HG03060 (cell line): ENCODE data around the gene OMG.
"Not testable (repeated sequence)": the region's sequence is repeated elsewhere in the genome, so short reads cannot be mapped to it uniquely, and the experiment has no call there.

ENCODE experiments used
- ATAC-seq: cut with Tn5 transposase; IDR thresholded peaks from one replicate; pipeline ENCODE4 v1.9.1; 2021; ENCODE audit warnings: low read depth, moderate number of reproducible peaks; ENCODE audit not compliant: unreplicated experiment

OMG gene

GRCh38 chr17:31308372-31309334 lies 11.6 kb upstream of the OMG start:
- no peak for ATAC-seq

DNA sequence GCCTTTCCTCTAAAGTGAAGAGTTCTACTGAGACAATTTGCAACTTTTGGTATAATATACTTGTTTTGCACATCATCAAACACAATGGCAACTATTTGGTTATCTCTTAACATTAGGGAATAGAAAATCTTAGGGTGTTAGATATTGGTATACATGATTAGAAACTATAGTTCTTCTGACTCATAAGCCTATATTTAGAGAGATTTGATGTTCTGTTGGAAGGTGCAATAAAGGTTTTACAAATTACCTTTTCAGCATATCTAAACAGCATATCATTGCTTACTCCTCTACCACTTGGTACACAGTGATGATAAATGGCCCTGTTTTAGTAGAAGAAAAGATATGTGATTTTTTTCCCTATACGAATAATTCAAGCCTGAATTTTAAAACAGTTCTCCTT lies 10.6 kb upstream of the OMG start:
- no peak for ATAC-seq

DNA sequence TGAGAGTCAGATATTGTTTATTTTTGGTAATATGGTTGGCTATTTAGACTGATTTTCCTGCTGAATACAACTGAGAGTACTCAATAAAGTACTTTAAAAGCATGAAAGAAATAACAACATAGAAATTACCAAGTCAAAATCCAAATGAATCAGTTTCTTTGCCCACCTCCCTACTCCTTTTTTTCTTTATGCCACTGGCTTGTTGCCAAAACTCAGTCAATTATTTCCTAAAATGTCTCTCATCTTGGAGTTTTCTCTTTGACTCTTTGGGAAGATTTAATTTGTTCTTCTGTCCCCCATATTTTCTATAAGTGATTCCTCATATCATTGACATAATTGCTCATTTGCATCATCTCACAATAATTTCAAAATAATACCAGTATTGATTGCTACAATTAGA lies 2.6 kb upstream of the OMG start:
- ATAC-seq: no peak

DNA sequence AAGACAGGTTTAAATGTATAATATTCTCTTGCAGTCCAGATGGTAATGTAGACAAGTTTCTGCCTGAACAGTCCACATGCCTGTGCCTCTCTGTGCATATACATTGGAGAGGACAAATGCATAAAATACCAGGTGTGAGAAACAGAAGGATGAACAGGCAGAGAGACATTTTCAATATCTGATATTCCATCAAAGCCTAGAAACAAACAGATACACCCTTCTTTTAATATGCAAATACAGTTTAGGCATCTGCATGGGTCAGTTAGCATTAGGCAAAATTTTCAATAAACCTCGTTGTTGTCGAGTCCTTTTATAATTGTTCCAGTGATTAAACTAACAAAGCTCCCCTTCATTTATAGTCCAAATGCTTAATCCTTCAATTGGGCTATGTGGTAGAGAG lies 897 bp downstream of the OMG start:
- no peak for ATAC-seq

GRCh38 chr17:31295489-31295871 lies 1.6 kb downstream of the OMG start:
- ATAC-seq: no peak

DNA sequence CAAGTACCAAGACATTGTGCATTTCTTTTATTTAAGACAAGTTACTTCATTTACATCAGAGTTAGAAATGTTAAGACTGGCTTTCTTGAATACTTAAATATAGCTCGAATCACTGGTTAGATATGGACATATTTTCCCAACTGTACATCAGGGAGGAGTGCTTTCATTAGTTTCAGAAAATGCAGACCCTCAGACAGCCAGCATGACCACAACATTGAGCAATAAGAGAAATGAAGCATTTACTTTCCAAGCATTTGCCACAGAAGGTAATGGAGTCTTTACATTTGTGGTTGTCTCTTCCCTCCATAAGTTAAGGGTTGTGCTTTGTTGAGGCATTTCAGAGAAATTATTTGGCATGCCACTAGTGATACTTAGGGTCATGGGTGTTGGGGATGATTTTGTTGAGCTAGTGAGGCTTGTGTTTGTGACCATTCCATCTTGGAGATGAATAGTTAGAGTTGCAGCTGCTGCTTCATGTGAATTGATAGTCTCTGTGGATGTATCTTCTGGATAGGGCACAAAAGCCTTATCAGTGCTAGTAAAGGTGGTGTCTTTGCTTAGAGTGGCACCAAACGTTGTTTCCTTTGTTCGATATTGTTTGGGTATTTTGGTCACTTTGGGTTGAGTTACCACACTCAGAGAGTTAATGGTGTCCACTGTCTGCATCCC lies 2.1 kb downstream of the OMG start:
- no peak for ATAC-seq

DNA sequence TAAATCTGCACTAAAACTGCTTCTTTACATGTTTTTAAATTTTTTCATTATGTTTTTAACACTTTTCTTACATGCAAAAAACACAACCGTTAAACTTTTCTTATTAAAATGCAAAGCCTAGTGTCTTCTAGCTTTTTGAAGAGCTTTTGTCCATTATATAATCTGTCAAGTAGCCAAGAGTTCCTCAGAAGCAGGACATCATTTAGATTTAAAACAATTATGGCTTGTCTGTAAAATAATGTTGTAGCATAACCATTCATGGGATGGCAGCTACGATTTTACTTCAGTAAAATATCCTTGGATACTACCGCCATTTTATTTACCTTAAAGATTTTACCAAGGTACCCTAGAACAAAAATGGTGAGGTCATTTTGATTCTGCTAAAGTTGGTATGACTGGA lies 2.8 kb downstream of the OMG start:
- ATAC-seq: no peak

DNA sequence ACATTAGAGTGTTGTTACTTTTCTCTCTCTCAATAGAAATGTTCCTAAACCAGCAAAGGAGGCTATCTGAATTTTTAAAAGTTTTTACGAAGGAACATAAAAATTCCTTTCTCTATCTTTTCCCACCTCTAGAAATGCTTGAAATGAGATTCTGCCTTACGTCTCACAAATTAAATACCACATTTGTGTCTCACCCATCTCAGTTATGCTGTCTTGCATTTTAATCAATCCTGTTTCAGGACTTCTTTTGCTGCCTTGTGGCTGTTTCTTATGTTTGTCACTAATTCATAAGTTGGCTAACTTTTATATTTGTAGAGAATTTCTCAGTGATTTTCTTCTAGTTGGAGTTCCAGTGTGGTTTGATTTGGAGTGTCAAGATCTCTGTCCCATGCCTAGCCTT lies 3.5 kb downstream of the OMG start:
- no peak for ATAC-seq

- ATAC-seq: no peak
Measured at GRCh38 chr17:31291820-31292219, 5.2 kb downstream of the OMG start.

DNA sequence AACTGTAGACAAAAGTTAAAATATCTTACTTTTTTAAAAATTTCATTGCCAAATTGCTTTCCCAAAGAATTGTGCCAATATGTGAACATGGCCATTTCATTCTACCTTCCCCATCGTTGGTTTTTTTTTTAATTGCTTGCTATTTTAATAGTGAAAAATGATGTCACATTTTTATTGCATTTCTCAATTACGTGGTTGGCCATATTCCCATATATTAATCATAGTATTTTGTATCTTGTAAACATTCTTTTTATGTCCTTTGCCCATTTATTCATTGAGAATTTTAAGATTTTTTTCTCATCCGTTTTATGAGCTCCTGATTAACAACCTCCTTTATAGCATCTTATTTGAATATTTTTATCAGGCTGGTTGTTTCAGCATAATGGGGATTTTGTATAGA lies 7.2 kb downstream of the OMG start:
- no peak for ATAC-seq

GRCh38 chr17:31287932-31288331 lies 9.1 kb downstream of the OMG start:
- not testable (repeated sequence) for ATAC-seq

DNA sequence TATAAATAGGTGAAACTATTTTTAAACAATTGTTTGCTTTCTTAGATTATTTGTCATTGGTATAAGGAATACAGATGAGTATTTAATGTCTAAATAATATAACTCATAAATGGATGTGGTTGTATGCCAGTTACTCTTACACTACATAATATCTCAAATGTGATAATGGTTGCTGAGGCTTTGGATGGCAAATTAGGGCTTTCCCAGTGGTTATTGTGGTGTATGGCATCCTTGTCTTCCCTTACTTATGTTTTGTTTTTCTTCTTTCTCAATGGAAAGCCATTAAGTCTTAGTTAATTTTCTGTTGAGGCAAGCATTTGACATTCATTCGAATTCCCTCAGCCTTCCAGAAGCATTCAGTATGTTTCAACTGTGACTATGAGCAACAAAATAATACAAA lies 10.5 kb downstream of the OMG start:
- no peak for ATAC-seq

DNA sequence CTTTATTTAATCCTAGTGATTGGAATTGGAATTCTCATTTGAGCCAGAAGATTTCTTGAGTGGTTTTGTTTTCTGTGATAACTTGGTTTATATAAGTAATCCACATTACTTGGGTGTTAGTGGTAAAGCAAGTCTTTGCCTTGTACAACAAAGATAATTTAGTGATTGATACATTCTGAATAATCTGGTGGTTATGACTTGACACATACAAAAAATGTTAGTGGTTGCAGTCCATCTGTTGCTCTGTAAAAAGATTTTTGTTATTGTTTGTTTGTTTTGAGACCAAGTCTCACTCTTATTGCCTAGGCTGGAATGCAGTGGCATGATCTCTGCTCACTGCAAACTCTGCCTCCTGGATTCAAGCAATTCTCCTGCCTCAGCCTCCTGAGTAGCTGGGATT lies 13.2 kb downstream of the OMG start:
- no peak for ATAC-seq

DNA sequence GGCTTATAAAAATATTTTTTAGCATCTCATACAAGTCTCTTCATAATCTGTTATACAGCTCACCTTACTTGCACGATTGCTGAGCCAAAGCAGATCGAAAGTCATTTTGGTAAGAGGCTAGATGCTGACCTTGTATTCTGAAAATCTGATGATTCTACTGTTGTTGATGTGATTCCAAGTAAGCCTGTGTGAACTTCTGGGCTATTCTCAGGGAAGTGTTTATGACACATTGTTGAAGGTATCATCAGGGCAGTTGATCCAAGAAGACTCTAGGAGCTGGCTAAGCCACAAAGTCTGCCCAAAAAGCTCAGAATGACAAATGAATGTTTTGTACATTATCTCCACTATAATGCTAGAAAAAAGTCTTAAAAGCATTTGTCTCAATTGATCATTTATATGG lies 16.0 kb downstream of the OMG start:
- ATAC-seq: no peak

DNA sequence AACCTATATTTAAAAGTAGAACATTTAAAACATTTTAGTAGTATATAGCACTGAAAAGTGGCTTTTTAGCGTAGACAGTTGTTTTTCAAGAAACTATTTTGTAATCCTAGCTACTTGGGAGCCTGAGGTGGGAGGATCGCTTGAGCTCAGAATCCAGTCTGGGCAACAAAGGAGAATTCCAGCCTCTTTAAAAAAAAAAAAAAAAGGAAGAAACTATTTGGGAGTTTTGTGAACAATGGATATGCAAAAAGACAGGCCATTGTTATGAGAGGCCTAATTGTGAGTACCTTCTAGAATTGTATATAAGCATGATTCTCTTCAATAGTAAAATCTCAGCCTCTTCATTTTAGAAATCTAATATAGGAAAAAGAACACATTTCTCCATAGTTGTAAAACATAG lies 17.6 kb downstream of the OMG start:
- no peak for ATAC-seq

- ATAC-seq: no peak
Measured at GRCh38 chr17:31275116-31275515, 21.9 kb downstream of the OMG start.

- ATAC-seq: no peak
Measured at GRCh38 chr17:31274252-31274651, 22.8 kb downstream of the OMG start.

DNA sequence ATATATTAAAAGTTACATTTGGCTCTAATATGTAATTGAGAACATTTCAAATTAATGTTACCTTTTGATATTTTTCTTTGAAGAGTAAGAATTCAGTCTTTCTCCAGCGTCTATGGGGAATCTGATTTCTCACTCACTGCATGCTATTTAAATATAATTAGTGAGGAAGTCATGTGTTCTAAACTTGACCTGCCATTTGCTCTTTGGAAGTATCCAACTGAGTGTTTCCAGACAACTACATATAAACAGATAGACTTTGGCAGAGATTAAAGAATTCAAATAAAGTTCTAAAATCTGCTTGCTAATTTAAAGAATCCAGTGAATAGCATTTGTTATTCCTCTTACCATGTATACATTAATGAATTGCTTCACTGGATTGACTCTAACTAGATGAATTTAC lies 23.5 kb downstream of the OMG start:
- ATAC-seq: no peak

DNA sequence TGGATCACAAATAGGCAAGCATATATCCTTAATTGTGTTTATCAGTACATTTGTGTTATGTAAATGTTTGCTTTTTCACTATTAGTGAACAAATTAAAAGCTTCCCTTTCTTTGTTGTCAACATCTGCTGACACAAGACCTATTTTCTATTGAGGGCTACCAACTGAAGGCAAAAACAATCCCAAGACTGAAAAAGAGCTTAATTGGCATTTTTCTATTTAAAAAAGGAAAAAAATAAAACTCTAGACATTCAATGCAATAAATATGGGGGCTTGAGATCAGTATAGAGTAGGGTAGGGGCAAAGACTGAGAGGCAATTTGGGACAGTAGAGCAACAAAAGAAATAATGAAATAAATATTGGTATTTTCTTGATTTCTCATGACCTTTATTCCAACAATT lies 24.2 kb downstream of the OMG start:
- no peak for ATAC-seq

- ATAC-seq: no peak
Measured at GRCh38 chr17:31272236-31272635, 24.8 kb downstream of the OMG start.

DNA sequence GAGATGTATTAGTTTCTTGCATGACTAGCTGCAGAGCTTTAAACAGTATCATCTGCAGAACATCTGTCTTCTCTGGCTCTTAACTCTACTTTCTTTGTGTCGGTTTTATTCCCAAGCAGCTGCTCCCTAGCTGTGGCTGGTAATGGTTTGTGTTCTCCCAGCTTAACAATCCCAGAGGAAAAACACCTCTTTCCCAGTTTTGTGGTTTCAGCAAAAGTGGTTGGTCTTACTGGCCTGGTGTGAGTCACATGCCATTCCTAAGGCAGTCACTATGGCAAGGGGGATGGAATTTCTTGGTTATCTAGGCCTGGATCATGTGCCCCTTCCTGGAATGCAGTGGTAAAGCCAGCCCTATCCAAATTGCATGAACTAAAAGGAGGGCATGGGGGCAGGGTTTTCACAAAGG lies 27.5 kb downstream of the OMG start:
- no peak for ATAC-seq

DNA sequence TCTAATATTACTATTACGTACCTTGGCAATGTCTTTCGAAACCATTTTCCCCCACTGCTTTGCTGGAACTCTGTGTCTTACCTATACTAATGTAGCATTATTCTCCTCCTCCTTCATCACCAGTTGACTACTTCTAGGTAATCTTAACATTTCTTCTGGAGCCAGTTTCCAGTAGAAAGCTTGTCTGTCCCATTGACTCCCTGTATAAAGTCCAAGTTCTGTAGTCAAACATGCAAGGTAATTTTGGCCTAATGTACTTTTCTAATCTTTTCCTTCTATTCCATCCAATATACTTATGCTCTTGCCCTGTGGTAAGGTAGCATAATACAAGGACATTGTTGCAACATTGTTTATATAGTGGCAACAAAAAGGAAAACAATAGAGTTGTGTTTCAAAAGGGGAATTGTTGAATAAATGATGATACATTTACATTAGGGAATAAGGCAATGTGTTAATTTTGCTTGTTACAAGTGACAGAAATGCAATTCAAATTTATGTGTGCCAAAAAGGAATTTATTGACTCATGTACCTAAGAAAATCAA lies 27.9 kb downstream of the OMG start:
- ATAC-seq: no peak
